ENCODE measurements around the gene RNF186.

The RNF186 gene

DNA sequence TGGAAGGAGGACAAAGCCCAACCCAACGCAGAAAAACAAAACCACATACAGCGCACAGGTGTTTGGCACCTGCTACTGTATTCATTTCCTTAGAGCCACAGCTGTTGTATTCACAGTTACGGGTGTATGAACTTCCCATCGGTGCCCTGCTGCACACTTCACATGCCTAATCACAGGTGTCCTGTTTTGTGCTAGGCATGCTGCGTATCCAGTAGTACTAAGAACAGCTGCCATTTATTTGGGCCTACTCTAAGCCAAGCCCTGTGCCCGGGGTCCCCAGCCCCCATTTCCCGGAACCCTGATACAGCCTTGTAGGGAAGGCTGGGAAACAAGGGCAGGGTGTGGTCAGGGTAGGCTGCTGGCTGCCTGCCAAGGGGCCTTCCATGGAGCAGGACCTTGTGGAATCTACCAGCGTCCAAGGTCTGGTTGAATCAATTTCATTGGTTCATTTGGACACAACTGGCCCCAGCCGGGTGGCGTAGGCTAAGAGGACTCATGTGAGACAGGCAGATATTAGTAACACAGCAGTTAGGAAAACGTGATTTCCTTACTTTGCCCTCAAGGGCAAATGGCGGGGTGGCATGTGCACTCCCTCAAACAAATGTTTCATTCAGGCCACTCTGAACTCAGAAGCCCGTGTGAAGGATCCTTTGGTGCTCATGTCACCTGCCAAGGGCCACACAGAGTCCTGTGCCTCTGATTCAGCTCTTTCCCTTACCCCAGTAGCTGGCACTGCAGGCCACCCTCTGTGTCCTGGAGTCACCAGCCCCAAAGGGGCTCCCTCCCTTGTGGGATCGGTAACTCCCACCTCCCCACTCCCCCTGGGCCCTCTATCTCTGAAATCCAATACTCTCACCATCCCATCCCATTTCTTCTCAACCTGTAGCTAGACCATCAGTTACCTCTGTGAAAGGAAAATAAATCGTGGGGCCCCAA is 986 bp upstream of the RNF186 start:
- no peak overlapping the region for H3K4me3 ChIP-seq (ENCODE audit: low read depth, low read length)
- no peak for DNase-seq (ENCODE audit: low read depth)
- TF ChIP-seq, protein P1, sequence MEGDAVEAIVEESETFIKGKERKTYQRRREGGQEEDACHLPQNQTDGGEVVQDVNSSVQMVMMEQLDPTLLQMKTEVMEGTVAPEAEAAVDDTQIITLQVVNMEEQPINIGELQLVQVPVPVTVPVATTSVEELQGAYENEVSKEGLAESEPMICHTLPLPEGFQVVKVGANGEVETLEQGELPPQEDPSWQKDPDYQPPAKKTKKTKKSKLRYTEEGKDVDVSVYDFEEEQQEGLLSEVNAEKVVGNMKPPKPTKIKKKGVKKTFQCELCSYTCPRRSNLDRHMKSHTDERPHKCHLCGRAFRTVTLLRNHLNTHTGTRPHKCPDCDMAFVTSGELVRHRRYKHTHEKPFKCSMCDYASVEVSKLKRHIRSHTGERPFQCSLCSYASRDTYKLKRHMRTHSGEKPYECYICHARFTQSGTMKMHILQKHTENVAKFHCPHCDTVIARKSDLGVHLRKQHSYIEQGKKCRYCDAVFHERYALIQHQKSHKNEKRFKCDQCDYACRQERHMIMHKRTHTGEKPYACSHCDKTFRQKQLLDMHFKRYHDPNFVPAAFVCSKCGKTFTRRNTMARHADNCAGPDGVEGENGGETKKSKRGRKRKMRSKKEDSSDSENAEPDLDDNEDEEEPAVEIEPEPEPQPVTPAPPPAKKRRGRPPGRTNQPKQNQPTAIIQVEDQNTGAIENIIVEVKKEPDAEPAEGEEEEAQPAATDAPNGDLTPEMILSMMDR (conservative IDR thresholded peaks at IDR 0.05; ENCODE audit: low read depth, low read length), result no peak

DNA sequence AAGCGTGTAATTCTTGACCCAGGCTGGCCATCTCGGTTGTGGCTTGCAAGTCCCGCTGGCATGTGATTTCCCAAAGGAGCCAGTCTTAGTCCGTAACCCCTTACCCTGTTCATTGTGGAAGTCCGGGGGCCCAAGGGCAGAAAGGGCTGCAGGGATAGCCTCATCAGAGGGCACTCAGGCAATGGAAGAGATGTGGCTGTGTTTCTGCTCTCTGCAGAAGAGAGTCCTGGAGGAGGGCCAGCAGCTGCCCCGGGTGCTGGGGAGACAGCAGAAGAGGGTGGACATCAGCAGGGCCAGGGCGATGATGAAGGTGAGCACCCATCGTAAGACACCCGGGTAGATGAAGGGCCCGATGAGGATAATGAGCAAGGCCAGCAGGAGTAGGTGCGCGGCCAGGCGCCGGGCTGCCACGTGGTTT is 830 bp downstream of the RNF186 start:
- no peak overlapping the region for H3K4me3 ChIP-seq (ENCODE audit: low read depth, low read length)
- DNase-seq (ENCODE audit: low read depth), result no peak
- TF ChIP-seq, protein P1 (conservative IDR thresholded peaks at IDR 0.05; ENCODE audit: low read depth, low read length), result no peak

DNA sequence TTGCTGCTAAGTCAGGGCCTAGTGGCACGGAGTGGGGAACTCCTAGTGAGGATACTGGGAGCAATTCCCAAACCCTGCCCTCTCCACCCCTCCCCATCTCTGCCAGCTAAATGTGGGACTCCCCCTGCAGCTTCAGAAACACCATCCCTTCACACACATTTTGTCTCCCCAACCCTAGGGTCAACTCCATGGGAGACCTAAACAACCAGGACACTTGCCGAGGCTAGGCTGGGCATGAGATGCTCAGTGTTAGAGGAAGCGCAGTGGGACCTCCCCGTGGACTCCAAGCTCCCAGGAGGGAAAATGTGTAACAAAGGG is 1.5 kb downstream of the RNF186 start:
- DNase-seq (ENCODE audit: low read depth), result no peak
- H3K4me3 ChIP-seq (ENCODE audit: low read depth, low read length), result no peak overlapping the region
- TF ChIP-seq, protein P1 (conservative IDR thresholded peaks at IDR 0.05; ENCODE audit: low read depth, low read length), result no peak

DNA sequence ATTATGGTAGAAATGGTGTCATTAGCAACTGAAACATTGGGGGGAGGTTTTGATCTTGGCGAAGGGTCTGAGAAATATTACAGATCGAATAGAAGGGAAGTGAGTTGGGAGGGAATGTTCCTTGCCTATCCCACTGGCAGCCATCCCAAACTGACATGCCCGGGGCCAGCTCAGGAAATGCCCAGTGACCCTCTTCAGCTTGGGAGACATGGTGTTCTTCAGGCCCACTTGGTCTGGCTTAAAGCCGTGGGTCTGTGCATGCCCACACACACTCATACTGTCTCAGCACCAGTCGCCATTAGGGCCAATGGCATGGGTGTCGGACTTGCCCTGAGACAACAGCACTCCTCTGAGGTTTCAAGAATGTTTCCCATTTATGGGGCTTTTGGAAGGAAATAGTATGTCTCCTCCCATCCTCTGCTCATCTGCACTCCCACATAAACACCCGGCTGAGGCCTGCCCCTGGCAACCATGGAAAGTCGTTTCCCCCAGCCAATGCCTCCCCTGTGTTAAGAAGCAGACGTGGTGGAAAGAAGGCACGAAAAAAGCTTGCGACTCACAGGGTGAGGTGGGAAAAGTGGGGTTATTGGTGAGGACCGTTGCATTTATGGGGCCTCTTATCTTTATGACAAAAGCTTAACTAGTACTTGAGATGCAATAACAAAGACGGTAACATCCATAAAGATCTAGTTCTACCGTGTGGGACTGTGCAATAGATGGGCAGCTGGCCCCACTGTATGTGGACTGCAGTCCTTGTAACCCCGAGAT is 2.0 kb downstream of the RNF186 start:
- no peak overlapping the region for H3K4me3 ChIP-seq (ENCODE audit: low read depth, low read length)
- no peak for DNase-seq (ENCODE audit: low read depth)
- TF ChIP-seq, protein P1 (conservative IDR thresholded peaks at IDR 0.05; ENCODE audit: low read depth, low read length), result no peak

DNA sequence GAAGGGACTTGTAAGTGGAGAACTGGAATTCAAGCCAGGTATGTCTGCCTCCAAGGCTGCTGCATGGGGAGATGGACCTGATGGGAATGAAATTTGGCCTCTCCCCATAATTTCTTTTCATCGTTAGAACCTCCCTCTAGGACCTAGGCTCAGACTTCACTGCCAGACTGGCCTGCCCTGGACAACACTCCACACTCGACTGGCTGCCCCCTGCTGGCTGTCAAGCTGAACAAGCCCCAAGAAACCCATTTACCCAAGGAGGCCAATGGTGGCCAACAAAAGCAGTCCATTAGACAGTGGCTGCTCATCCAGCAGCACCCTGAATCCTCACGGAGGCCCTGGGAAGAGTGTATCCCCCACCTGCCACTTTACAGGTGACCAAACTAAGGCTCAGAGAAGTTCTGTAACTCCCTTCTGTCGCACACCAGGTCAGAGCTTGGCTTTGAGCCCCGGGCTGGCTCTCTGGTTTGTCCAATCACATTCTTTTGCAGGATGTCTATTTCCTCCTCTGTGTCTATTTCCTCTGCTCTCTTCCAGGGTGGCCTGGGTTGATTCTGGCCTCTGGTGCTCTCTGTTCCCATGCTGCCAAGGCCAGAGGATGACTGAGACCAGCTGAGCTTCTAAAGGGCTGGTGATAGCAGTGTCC is 3.8 kb downstream of the RNF186 start:
- H3K4me3 ChIP-seq (ENCODE audit: low read depth, low read length), result no peak overlapping the region
- TF ChIP-seq, protein P1 (conservative IDR thresholded peaks at IDR 0.05; ENCODE audit: low read depth, low read length), result peak; percentile 78
- peak; percentile 73 for DNase-seq (ENCODE audit: low read depth)

DNA sequence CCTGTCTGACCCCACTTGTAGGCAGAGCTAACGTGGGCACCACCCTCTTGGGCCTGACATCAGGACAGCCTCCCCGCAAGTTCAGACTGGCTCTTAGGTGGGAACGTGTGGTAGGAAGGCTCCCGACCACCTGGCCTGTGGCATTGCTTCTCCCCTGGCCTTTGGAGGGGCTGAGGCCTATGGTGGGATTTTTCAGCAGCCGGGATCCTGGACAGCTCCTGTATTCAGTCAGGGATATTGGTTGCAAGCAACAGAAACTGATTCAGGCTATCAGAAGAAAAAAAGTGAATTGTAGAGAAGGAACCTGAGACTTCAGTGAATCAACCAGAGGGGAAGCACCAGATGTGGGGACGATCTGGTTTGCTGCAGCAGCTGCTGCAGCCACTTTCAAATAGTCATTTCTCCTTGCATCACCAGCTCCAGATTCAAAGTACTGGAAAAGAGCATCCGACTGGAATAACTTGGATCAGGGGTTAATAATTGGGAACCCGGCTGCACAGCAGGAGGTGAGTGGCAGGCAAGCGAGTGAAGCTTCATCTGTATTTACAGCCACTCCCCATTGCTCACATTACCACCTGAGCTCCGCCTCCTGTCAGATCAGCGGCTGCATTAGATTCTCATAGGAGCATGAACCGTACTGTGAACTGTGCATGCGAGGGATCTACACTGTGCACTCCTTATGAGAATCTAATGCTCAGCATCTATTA is 5.9 kb downstream of the RNF186 start:
- TF ChIP-seq, protein P1 (conservative IDR thresholded peaks at IDR 0.05; ENCODE audit: low read depth, low read length), result no peak
- no peak overlapping the region for H3K4me3 ChIP-seq (ENCODE audit: low read depth, low read length)
- DNase-seq (ENCODE audit: low read depth), result no peak

All from choroid plexus epithelial cell (primary cell).